ENCODE measurements around the gene C10orf120. TPM values are rescaled to one million over a fixed set of nuclear protein-coding genes. Genes with fewer than 3 reads are reported as not detected.

The C10orf120 gene
- total RNA-seq, 4 donors from 2014 or later, result not detected

DNA sequence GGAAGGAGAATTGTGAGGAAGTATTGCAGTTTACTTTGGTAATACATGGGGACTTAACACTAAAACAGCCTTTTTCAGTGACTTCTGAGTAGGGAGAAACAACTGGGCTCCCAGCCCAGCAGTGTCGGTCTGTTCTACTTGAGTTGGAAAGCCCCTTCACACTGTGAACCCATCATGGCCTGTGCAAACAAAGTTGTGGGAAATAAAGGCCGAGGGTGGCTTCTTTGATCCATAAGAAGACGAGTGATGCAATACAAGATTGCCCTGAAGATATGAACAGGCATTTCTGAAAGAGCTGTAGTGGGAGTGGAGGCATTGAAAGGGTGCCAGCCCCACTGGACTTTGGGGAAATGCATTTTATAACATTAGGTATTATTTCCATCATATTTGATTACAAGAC, 28.3 kb downstream of the C10orf120 start:
- DNase-seq (ENCODE audit: low spot score in 2 of 2), result peak in 1 of 2 donors; percentile 29
- TF ChIP-seq EP300 (IDR thresholded peaks at IDR 0.05), result no peak
- TF ChIP-seq POLR2A (IDR thresholded peaks at IDR 0.05), result no peak
- TF ChIP-seq POLR2AphosphoS5 (IDR thresholded peaks at IDR 0.05), result no peak
- TF ChIP-seq, protein P1, sequence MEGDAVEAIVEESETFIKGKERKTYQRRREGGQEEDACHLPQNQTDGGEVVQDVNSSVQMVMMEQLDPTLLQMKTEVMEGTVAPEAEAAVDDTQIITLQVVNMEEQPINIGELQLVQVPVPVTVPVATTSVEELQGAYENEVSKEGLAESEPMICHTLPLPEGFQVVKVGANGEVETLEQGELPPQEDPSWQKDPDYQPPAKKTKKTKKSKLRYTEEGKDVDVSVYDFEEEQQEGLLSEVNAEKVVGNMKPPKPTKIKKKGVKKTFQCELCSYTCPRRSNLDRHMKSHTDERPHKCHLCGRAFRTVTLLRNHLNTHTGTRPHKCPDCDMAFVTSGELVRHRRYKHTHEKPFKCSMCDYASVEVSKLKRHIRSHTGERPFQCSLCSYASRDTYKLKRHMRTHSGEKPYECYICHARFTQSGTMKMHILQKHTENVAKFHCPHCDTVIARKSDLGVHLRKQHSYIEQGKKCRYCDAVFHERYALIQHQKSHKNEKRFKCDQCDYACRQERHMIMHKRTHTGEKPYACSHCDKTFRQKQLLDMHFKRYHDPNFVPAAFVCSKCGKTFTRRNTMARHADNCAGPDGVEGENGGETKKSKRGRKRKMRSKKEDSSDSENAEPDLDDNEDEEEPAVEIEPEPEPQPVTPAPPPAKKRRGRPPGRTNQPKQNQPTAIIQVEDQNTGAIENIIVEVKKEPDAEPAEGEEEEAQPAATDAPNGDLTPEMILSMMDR (IDR thresholded peaks at IDR 0.05), result no peak
- H3K9me3 ChIP-seq, result no peaks in the 10 kb centered on the region
- H3K36me3 ChIP-seq, result no peaks in the 10 kb centered on the region
- no peaks in the 10 kb centered on the region for H3K4me1 ChIP-seq
- H3K27ac ChIP-seq, result no peak overlapping the region
- H3K27me3 ChIP-seq, result peaks cover 8% of the 10 kb centered on the region
- 34% methylated on average over 3 of the region's 3 CpGs for WGBS
- H3K4me3 ChIP-seq, result no peak overlapping the region

DNA sequence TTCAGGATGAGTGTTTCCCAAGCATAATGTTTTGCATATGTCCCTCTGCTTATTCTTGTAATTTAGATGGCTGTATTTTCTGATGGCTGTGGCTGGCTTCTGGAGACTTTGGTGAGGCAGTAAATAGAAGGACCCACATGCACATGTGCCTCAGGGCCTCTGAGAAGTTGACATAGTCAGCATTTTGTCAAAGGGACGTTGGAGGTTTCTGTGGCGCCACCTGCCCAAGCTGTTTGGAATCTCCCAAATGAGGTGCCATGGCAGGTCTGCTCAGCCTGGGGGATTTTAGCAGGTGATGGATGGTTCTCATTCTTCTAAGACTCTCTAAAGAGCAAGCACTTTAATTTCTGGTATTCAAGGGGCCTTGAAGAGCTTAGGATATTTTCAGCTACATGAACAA, 29.8 kb downstream of the C10orf120 start:
- H3K4me1 ChIP-seq, result no peaks in the 10 kb centered on the region
- peak in 1 of 2 donors; percentile 18 for DNase-seq (ENCODE audit: low spot score in 2 of 2)
- H3K27me3 ChIP-seq, result peaks cover 3% of the 10 kb centered on the region
- 72% methylated on average over 2 of the region's 2 CpGs for WGBS
- no peak overlapping the region for H3K27ac ChIP-seq
- TF ChIP-seq POLR2A (IDR thresholded peaks at IDR 0.05), result no peak
- TF ChIP-seq POLR2AphosphoS5 (IDR thresholded peaks at IDR 0.05), result no peak
- no peak for TF ChIP-seq EP300 (IDR thresholded peaks at IDR 0.05)
- TF ChIP-seq, protein P1 (IDR thresholded peaks at IDR 0.05), result no peak
- H3K9me3 ChIP-seq, result no peaks in the 10 kb centered on the region
- H3K4me3 ChIP-seq, result no peak overlapping the region
- no peaks in the 10 kb centered on the region for H3K36me3 ChIP-seq

DNA sequence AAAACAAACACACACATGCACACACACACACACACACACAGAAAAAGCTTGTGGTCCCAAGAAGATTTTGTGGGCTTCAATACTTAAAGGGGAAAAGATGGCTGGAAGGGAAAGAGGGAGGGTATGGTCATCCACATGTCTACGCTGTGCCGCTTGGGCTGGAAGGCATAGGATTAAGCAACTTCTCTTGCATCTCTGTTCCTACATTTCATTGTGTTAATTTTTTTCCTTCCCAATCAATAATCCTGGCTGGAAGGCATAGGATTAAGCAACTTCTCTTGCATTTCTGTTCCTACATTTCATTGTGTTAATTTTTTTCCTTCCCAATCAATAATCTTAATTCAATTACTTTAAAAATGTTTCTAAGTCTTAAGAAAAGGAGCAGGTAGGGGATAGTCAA, 30.6 kb downstream of the C10orf120 start:
- Histone ChIP-seq H3K27me3 (peaks cover 3% of the 10 kb centered on the region), H3K27ac (no peak overlapping the region), H3K4me1 (no peaks in the 10 kb centered on the region), H3K36me3 (no peaks in the 10 kb centered on the region), H3K4me3 (no peak overlapping the region), H3K9me3 (no peaks in the 10 kb centered on the region)
- WGBS, result 90% methylated on average over 2 of the region's 2 CpGs
- TF ChIP-seq EP300 (IDR thresholded peaks at IDR 0.05), result no peak
- TF ChIP-seq POLR2AphosphoS5 (IDR thresholded peaks at IDR 0.05), result no peak
- TF ChIP-seq, protein P1 (IDR thresholded peaks at IDR 0.05), result no peak
- TF ChIP-seq POLR2A (IDR thresholded peaks at IDR 0.05), result no peak
- no peak for DNase-seq (ENCODE audit: low spot score in 2 of 2)

DNA sequence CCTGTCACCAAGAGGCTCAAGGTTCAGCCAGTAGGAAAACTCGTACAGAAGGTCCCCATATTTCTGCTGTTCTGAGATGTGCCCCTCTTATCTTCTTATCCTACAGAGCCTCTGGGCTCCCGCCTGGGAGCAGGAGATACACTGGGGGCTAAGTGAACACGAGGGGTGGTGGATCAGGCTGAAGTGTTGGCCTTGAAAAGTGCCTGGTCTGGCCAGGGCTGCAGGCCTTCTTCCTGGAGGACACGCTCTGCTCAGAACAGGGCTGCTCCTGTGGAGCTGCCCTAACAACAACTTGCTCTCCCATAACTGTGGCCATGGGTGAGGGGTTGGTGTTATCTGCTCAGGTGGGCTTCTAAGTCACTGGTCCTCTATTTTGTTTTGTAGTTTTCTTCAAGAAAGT, 33.7 kb downstream of the C10orf120 start:
- Histone ChIP-seq H3K27ac (no peak overlapping the region), H3K4me1 (no peaks in the 10 kb centered on the region), H3K27me3 (peaks cover 3% of the 10 kb centered on the region), H3K4me3 (no peak overlapping the region), H3K9me3 (no peaks in the 10 kb centered on the region), H3K36me3 (no peaks in the 10 kb centered on the region)
- TF ChIP-seq POLR2AphosphoS5 (IDR thresholded peaks at IDR 0.05) (no peak), EP300 (IDR thresholded peaks at IDR 0.05) (no peak), POLR2A (IDR thresholded peaks at IDR 0.05) (no peak)
- TF ChIP-seq, protein P1 (IDR thresholded peaks at IDR 0.05), result no peak
- WGBS, result 83% methylated on average over 4 of the region's 4 CpGs
- DNase-seq (ENCODE audit: low spot score in 2 of 2), result peak; percentile 22 to 40

DNA sequence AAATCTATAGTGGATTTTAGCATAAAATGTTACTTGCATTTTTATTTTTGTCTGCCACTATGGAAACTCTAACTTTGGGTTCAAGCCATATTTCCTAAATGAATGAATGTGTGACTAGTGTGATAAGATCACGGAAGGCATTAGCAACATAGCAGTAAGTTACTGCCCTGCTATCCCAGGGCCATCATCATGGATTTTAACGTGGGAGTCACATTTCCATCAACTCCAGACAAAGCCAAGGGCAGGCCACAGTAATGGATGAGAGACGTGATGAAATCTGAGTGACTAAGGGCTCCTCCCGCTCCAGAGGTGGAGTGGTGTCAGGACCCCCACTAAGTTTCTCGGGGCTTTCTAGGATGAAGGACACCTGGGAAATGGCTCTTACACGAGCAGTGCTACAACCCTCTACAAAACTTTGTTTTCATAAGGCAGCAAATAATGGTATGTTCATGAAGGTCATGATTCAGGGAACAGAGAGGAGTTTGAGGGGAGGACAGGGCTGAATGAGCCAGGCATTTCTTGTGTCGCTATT, 34.3 kb downstream of the C10orf120 start:
- no peak overlapping the region for H3K27ac ChIP-seq
- 75% methylated on average over 7 of the region's 7 CpGs for WGBS
- TF ChIP-seq, protein P1 (IDR thresholded peaks at IDR 0.05), result no peak
- TF ChIP-seq EP300 (IDR thresholded peaks at IDR 0.05) (no peak), POLR2A (IDR thresholded peaks at IDR 0.05) (no peak), POLR2AphosphoS5 (IDR thresholded peaks at IDR 0.05) (no peak)
- peak; percentile 0 to 21 for DNase-seq (ENCODE audit: low spot score in 2 of 2)
- H3K4me3 ChIP-seq, result no peak overlapping the region
- peaks cover 3% of the 10 kb centered on the region for H3K27me3 ChIP-seq
- no peaks in the 10 kb centered on the region for H3K9me3 ChIP-seq
- no peaks in the 10 kb centered on the region for H3K36me3 ChIP-seq
- no peaks in the 10 kb centered on the region for H3K4me1 ChIP-seq

Data from suprapubic skin (tissue), 4 donors.